B cell (primary cell): ENCODE data around the gene MYBPC3. TPM values are rescaled to one million over a fixed set of nuclear protein-coding genes. Genes with fewer than 3 reads are reported as not detected.

Experiments used
- ATAC-seq: fragments of 200-7000 bp; cut with Tn5 transposase; one replicate; pipeline ENCODE4 v1.10.0; 2021; ENCODE audit warnings: low read depth, mild to moderate bottlenecking, moderate number of reproducible peaks, moderate library complexity
- CTCF ChIA-PET: fragments of 350-600 bp; sonication (Branson Sonifier 250); formaldehyde crosslinking; loops from one replicate; lab custom pipeline; 2021; ENCODE audit warnings: antibody characterized with exemption, inconsistent platforms; lab: Charles Lee
- POLR2A ChIA-PET: fragments of 350-600 bp; sonication (Branson Sonifier 250); formaldehyde crosslinking; loops from one replicate; lab custom pipeline; 2021; ENCODE audit warnings: antibody characterized with exemption; lab: Charles Lee
- DNase-seq: peaks from one replicate; pipeline ENCODE4 v3.0.0; 2013
- H2AFZ ChIP-seq: 2 replicates; pipeline ENCODE4 v1.6.1; 2012; ENCODE audit warnings: mild to moderate bottlenecking, low read depth, low read length; ENCODE audit not compliant: insufficient read depth, poor library complexity, severe bottlenecking
- H3K27ac ChIP-seq, 2 donors: 1 replicate in 1 of 2; 2 replicates in 1 of 2; pipeline ENCODE4 v1.5.1; 2012 to 2013; ENCODE audit warnings: low read length in 2 of 2, mild to moderate bottlenecking in 2 of 2, moderate library complexity in 1 of 2
- H3K27me3 ChIP-seq, 4 experiments: fragments of 200-600 bp in 1 of 4; sonication (generic) in 1 of 4; replicated peaks in 1 of 4; 1 replicate in 2 of 4; 2 replicates in 2 of 4; pipeline versions ENCODE4 v1.6.1 to v1.7.0; 2013 to 2016; ENCODE audit warnings: low read length in 3 of 4, mild to moderate bottlenecking in 2 of 4, mixed read lengths in 1 of 4, moderate library complexity in 1 of 4; ENCODE audit not compliant: insufficient read depth in 4 of 4, control insufficient read depth in 3 of 4; ENCODE audit errors: control extremely low read depth in 1 of 4
- H3K36me3 ChIP-seq, 2 experiments: replicated peaks in 1 of 2; 1 replicate in 1 of 2; 2 replicates in 1 of 2; pipeline versions ENCODE4 v1.6.1 to v1.7.1; 2013; ENCODE audit warnings: low read length in 1 of 2; ENCODE audit not compliant: insufficient read depth in 2 of 2, control insufficient read depth in 1 of 2; ENCODE audit errors: control extremely low read depth in 1 of 2, extremely low read depth in 1 of 2
- H3K4me1 ChIP-seq, 2 donors: fragments of 200-600 bp in 1 of 2; sonication (generic) in 1 of 2; 1 replicate in 1 of 2; 2 replicates in 1 of 2; pipeline versions ENCODE4 v1.5.1 to v1.6.1; 2013 to 2017; ENCODE audit warnings: low read length in 2 of 2; ENCODE audit not compliant: control insufficient read depth in 2 of 2, insufficient read depth in 2 of 2
- H3K4me2 ChIP-seq: replicated peaks from 2 replicates; pipeline ENCODE3; 2012; ENCODE audit warnings: mild to moderate bottlenecking, low read depth, low read length; ENCODE audit not compliant: poor library complexity, severe bottlenecking
- H3K4me3 ChIP-seq, 5 experiments: fragments of 200-600 bp in 1 of 5; sonication (generic) in 1 of 5; 1 replicate in 3 of 5; 2 replicates in 2 of 5; pipeline versions ENCODE4 v1.5.1 to v1.7.0; 2011 to 2016; ENCODE audit warnings: low read length in 4 of 5, mild to moderate bottlenecking in 4 of 5, low read depth in 2 of 5, control low read depth in 1 of 5, moderate library complexity in 1 of 5; ENCODE audit not compliant: insufficient read depth in 1 of 5; ENCODE audit errors: control extremely low read depth in 1 of 5, extremely low read depth in 1 of 5
- H3K79me2 ChIP-seq: fragments of 200-600 bp; sonication (generic); one replicate; pipeline ENCODE4 v1.6.0; 2016; ENCODE audit warnings: low read length; ENCODE audit not compliant: control insufficient read depth, insufficient read depth
- H3K9ac ChIP-seq: fragments of 200-600 bp; sonication (generic); 2 replicates; pipeline ENCODE4 v1.6.1; 2017; ENCODE audit warnings: mild to moderate bottlenecking, low read length, moderate library complexity
- H3K9me3 ChIP-seq, 3 donors: one replicate each; pipeline versions ENCODE4 v1.6.1 to v1.7.1; 2013; ENCODE audit warnings: low read length in 2 of 3; ENCODE audit not compliant: control insufficient read depth in 2 of 3, insufficient read depth in 1 of 3; ENCODE audit errors: control extremely low read depth in 1 of 3
- H4K20me1 ChIP-seq: 2 replicates; pipeline ENCODE4 v1.6.0; 2012; ENCODE audit warnings: mild to moderate bottlenecking, low read length; ENCODE audit not compliant: insufficient read depth, control insufficient read depth, poor library complexity, severe bottlenecking
- H3K27ac Mint-ChIP-seq: one replicate; pipeline ENCODE4 v1.8.0; 2021; ENCODE audit warnings: mixed read lengths
- H3K27me3 Mint-ChIP-seq: one replicate; pipeline ENCODE4 v1.8.0; 2021; ENCODE audit warnings: mixed read lengths
- H3K4me1 Mint-ChIP-seq: one replicate; pipeline ENCODE4 v1.8.0; 2021; ENCODE audit warnings: mixed read lengths
- H3K4me3 Mint-ChIP-seq: one replicate; pipeline ENCODE4 v1.8.0; 2021; ENCODE audit warnings: mixed read lengths
- H3K9me3 Mint-ChIP-seq: one replicate; pipeline ENCODE4 v1.8.0; 2022; ENCODE audit warnings: mixed read lengths; ENCODE audit not compliant: insufficient read depth
- EZH2 ChIP-seq: IDR thresholded peaks from 2 replicates; pipeline ENCODE4 v1.6.1; 2012; ENCODE audit warnings: borderline replicate concordance, low read depth, mild to moderate bottlenecking, moderate library complexity, low read length; ENCODE audit not compliant: insufficient read depth, poor library complexity, severe bottlenecking
- WGBS: methylation state at CpG from one replicate; pipeline ENCODE4 v1.1.5; 2013; ENCODE audit warnings: missing lambda C conversion rate; ENCODE audit not compliant: insufficient coverage; 5-methylcytosine and 5-hydroxymethylcytosine counted together
- intact Hi-C: fragments of 100-400 bp; cut with micrococcal nuclease; formaldehyde crosslinking; loops from one replicate; pipeline ENCODE4 v1.10.0; 2022
- polyA minus RNA-seq: library from RNA; depleted of rRNA, polyadenylated mRNA; stranded (reverse); fragments of >200 nt; gene quantifications from 2 replicates; pipeline ENCODE4 v1.2.3, GENCODE V29; 2012
- polyA plus RNA-seq: library from polyadenylated mRNA; depleted of rRNA; stranded (reverse); fragments of >200 nt; gene quantifications from 2 replicates; pipeline ENCODE4 v1.2.3, GENCODE V29; 2012
- total RNA-seq, 2 donors: library from RNA; stranded (reverse); fragments of 120-200 nt in 1 of 2; gene quantifications; 1 replicate in 1 of 2; 2 replicates in 1 of 2; pipeline versions ENCODE4 v1.2.3 to v1.2.4, GENCODE V29; 2013 to 2022
- TF ChIP-seq, protein P1 (sequence below): fragments of 200-600 bp; IDR thresholded peaks from one replicate; pipeline ENCODE4 v1.8.0; 2022; ENCODE audit warnings: antibody characterized with exemption, mild to moderate bottlenecking

The MYBPC3 gene
- 0.67 and 0.70 TPM in 2 replicates for total RNA-seq
- 0.30 TPM for total RNA-seq (2013)
- 1.4 and 1.5 TPM in 2 replicates for polyA plus RNA-seq
- 0.21 and 0.26 TPM in 2 replicates for polyA minus RNA-seq

DNA sequence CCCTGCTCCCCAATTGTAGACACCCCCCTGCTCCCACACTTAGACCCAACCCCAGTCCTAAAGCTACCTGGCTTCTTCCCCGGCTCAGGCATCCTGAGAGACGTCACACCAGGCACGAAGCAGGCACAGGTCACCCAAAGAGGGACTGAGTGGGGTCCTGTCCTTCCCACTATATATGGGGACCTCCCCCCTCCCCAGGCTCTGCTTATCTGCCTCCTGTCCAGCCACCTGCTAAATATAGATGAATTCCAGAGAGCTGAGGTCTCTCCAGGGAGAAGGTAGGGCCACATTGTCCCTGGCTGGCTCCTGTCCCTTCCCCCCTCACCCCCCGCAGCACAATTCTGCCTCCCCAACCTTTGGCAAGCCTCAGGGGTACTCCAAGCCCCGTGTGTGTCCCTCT lies at the start of gene MYBPC3:
Gene MYBPC3 (minus strand): TSS at position 147 of the 400 bp plus-strand sequence. CDS start 55 bp downstream, at position 92.
- no peak within 1 kb of the TSS for H2AFZ ChIP-seq
- no peaks in the 10 kb centered on the region for H3K4me1 Mint-ChIP-seq
- peaks cover 0 to 4% (median 0%) of the 10 kb centered on the region in 3 donors for H3K9me3 ChIP-seq
- peaks cover 0 to 18% of the 10 kb centered on the region in 2 experiments for H3K36me3 ChIP-seq
- no peak within 1 kb of the TSS for H3K4me2 ChIP-seq
- H3K9ac ChIP-seq: no peak within 1 kb of the TSS
- H3K4me3 Mint-ChIP-seq: no peak within 1 kb of the TSS
- H3K27ac Mint-ChIP-seq: no peak within 1 kb of the TSS
- H3K9me3 Mint-ChIP-seq: no peaks in the 10 kb centered on the region
- ChIA-PET POLR2A (no interaction called here), CTCF (no interaction called here)
- H3K27me3 ChIP-seq: no peaks in the 10 kb centered on the region
- no peak for ATAC-seq
- no peaks in the 10 kb centered on the region for H3K27me3 Mint-ChIP-seq
- intact Hi-C loops: no loop called here
- no peak within 1 kb of the TSS for H3K27ac ChIP-seq
- 81% methylated on average over 2 of the region's 5 CpGs for WGBS
- peaks cover 29% of the 10 kb centered on the region for H4K20me1 ChIP-seq
- no peaks in the 10 kb centered on the region for H3K79me2 ChIP-seq
- DNase-seq: no peak
- H3K4me1 ChIP-seq: no peaks in the 10 kb centered on the region
- no peak within 1 kb of the TSS for H3K4me3 ChIP-seq
- TF ChIP-seq EZH2: no peak
- TF ChIP-seq, protein P1, sequence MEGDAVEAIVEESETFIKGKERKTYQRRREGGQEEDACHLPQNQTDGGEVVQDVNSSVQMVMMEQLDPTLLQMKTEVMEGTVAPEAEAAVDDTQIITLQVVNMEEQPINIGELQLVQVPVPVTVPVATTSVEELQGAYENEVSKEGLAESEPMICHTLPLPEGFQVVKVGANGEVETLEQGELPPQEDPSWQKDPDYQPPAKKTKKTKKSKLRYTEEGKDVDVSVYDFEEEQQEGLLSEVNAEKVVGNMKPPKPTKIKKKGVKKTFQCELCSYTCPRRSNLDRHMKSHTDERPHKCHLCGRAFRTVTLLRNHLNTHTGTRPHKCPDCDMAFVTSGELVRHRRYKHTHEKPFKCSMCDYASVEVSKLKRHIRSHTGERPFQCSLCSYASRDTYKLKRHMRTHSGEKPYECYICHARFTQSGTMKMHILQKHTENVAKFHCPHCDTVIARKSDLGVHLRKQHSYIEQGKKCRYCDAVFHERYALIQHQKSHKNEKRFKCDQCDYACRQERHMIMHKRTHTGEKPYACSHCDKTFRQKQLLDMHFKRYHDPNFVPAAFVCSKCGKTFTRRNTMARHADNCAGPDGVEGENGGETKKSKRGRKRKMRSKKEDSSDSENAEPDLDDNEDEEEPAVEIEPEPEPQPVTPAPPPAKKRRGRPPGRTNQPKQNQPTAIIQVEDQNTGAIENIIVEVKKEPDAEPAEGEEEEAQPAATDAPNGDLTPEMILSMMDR: no peak

DNA sequence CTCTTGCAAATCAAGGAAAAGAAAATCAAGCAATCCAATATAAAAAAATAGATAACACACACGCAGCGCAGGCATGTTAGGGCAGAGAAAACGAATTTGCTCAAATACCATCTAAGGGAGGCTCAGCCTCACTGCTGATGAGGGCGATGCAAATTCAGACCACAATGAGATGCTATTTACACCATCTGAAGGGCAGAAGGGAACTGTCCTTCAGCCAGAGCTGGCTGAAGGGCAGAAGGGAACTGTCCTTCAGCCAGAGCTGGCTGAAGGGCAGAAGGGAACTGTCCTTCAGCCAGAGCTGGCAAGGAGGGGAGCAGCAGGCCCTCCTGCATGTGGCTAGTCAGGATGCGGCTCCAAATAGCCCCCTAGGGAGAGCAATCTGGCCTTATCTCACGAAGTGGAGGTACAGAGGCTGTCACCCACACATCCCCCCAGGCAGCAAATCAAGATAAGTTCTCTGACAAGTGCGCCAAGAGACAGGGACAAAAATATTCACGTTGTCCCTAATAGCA lies 48.3 kb upstream of the MYBPC3 start:
- TF ChIP-seq, protein P1: no peak
- TF ChIP-seq EZH2: no peak
- Histone ChIP-seq H3K4me2 (peak overlapping the region; percentile 96), H3K79me2 (peaks cover 4% of the 10 kb centered on the region), H3K4me3 (peak overlapping the region; percentile 44 to 85 (median 81)), H3K27me3 (no peaks in the 10 kb centered on the region), H3K9ac (peak overlapping the region; percentile 90), H4K20me1 (no peaks in the 10 kb centered on the region), H3K9me3 (no peaks in the 10 kb centered on the region), H3K27ac (peak overlapping the region; percentile 82 to 85), H2AFZ (peak overlapping the region; percentile 47), H3K4me1 (peaks cover 38 to 46% of the 10 kb centered on the region in 2 donors), H3K36me3 (no peaks in the 10 kb centered on the region)
- intact Hi-C loops: loop anchor here (1.0 to 10.0 kb wide), 6 partner anchors 7 to 454 kb away; partner anchors contain the start of genes ACP2, ARFGAP2, CELF1 and SLC39A13
- ChIA-PET POLR2A (interaction anchor here (0.5 to 3.2 kb wide), 13 partner anchors 7 to 533 kb away, joined by 3 to 50 read pairs (median 6); partner anchors contain the start of genes ACP2, DDB2, SLC39A13 and SPI1), CTCF (interaction anchor here (1.7 to 19.1 kb wide), 4 partner anchors 11 to 29 kb away, joined by 4 to 345 read pairs (median 12); partner anchors contain the start of gene SPI1)
- Mint-ChIP-seq H3K4me3 (peak overlapping the region; percentile 89), H3K27me3 (no peaks in the 10 kb centered on the region), H3K9me3 (no peaks in the 10 kb centered on the region), H3K27ac (peak overlapping the region; percentile 96), H3K4me1 (peaks cover 39% of the 10 kb centered on the region)
- 2% methylated on average over 4 of the region's 8 CpGs for WGBS
- no peak for DNase-seq
- ATAC-seq: peak; percentile 57
